IMR-90 (cell line): ENCODE measurements around the gene HNRNPH3. TPM values are rescaled to one million over a fixed set of nuclear protein-coding genes. Genes with fewer than 3 reads are reported as not detected.

Source experiments
- ATAC-seq: fragments of 200-7000 bp; cut with Tn5 transposase; 2 replicates; pipeline ENCODE4 v1.9.1; 2020; ENCODE audit warnings: low read depth, mild to moderate bottlenecking, moderate library complexity
- BruUV-seq: library from RNA; stranded (reverse); fragments of 400-500 nt; replicated peaks from 2 replicates; lab custom pipeline; 2021; lab: Mats Ljungman, UMichigan
- CTCF ChIA-PET: fragments of 300-600 bp; formaldehyde crosslinking; extraction: SDS; loops from one replicate; lab custom pipeline; 2021; ENCODE audit warnings: antibody characterized with exemption; lab: Yijun Ruan, JAX
- POLR2A ChIA-PET: fragments of 300-600 bp; sonication (Branson Sonifier 250); formaldehyde crosslinking; loops from one replicate; lab custom pipeline; 2022; ENCODE audit warnings: antibody characterized with exemption; ENCODE audit not compliant: unreplicated experiment; lab: Charles Lee
- DNase-seq: peaks from one replicate; pipeline ENCODE4 v3.0.0; 2013
- H2AFZ ChIP-seq: replicated peaks from 2 replicates; pipeline ENCODE3; 2013; ENCODE audit warnings: low read length, mild to moderate bottlenecking; ENCODE audit not compliant: poor library complexity
- H2AK5ac ChIP-seq: 2 replicates; pipeline ENCODE4 v1.6.1; 2013; ENCODE audit warnings: low read depth, low read length, inconsistent platforms
- H2AK9ac ChIP-seq: replicated peaks from 2 replicates; pipeline ENCODE3; 2013; ENCODE audit warnings: mild to moderate bottlenecking, low read depth, low read length, moderate library complexity; ENCODE audit not compliant: poor library complexity
- H2BK120ac ChIP-seq: 2 replicates; pipeline ENCODE4 v1.6.1; 2013; ENCODE audit warnings: low read depth, low read length, inconsistent platforms
- H2BK15ac ChIP-seq: 3 replicates; pipeline ENCODE4 v1.6.1; 2013; ENCODE audit warnings: low read depth, low read length, inconsistent platforms
- H2BK20ac ChIP-seq: 2 replicates; pipeline ENCODE4 v1.6.1; 2013; ENCODE audit warnings: low read depth, mild to moderate bottlenecking, inconsistent platforms, low read length, moderate library complexity
- H2BK5ac ChIP-seq: 2 replicates; pipeline ENCODE4 v1.6.1; 2013; ENCODE audit warnings: mild to moderate bottlenecking, low read depth, low read length, inconsistent platforms; ENCODE audit not compliant: poor library complexity, severe bottlenecking
- H3K14ac ChIP-seq: replicated peaks from 2 replicates; pipeline ENCODE4 v1.6.1; 2013; ENCODE audit warnings: low read depth, low read length, inconsistent platforms
- H3K18ac ChIP-seq: 2 replicates; pipeline ENCODE4 v1.6.1; 2013; ENCODE audit warnings: low read depth, low read length, control low read depth
- H3K23ac ChIP-seq: 2 replicates; pipeline ENCODE4 v1.6.1; 2013; ENCODE audit warnings: low read depth, low read length, inconsistent platforms
- H3K27ac ChIP-seq: 2 replicates; pipeline ENCODE4 v1.5.1; 2013; ENCODE audit warnings: mild to moderate bottlenecking, control low read depth, low read length; ENCODE audit not compliant: insufficient read depth
- H3K27me3 ChIP-seq: 2 replicates; pipeline ENCODE4 v1.6.1; 2013; ENCODE audit warnings: low read length; ENCODE audit not compliant: control insufficient read depth, insufficient read depth
- H3K36me3 ChIP-seq: 2 replicates; pipeline ENCODE4 v1.6.1; 2013; ENCODE audit warnings: low read length, mixed read lengths; ENCODE audit not compliant: control insufficient read depth, insufficient read depth
- H3K4ac ChIP-seq: 2 replicates; pipeline ENCODE4 v1.6.1; 2013; ENCODE audit warnings: low read depth, low read length, inconsistent platforms
- H3K4me1 ChIP-seq: 2 replicates; pipeline ENCODE4 v1.6.1; 2013; ENCODE audit warnings: low read length, mixed read lengths; ENCODE audit not compliant: control insufficient read depth, insufficient read depth
- H3K4me2 ChIP-seq: 2 replicates; pipeline ENCODE4 v1.6.1; 2013; ENCODE audit warnings: low read depth, mild to moderate bottlenecking, control low read depth, low read length, moderate library complexity
- H3K4me3 ChIP-seq: 2 replicates; pipeline ENCODE4 v1.5.1; 2013; ENCODE audit warnings: low read depth, mild to moderate bottlenecking, control low read depth, low read length, moderate library complexity; ENCODE audit not compliant: insufficient read depth
- H3K56ac ChIP-seq: 2 replicates; pipeline ENCODE4 v1.6.1; 2013; ENCODE audit warnings: low read length, inconsistent platforms; ENCODE audit not compliant: insufficient read depth; ENCODE audit errors: extremely low read depth
- H3K79me1 ChIP-seq, 2 experiments: 2 replicates each; pipeline ENCODE4 v1.6.1; 2013; ENCODE audit warnings: low read length in 2 of 2, inconsistent platforms in 1 of 2, low read depth in 1 of 2
- H3K9ac ChIP-seq: 2 replicates; pipeline ENCODE4 v1.6.1; 2013; ENCODE audit warnings: low read depth, low read length, control low read depth
- H3K9me1 ChIP-seq: 2 replicates; pipeline ENCODE4 v1.6.1; 2013; ENCODE audit warnings: low read length, inconsistent platforms; ENCODE audit not compliant: insufficient read depth
- H3K9me3 ChIP-seq: 2 replicates; pipeline ENCODE4 v1.6.1; 2013; ENCODE audit warnings: low read length; ENCODE audit not compliant: control insufficient read depth, insufficient read depth
- H4K20me1 ChIP-seq: 2 replicates; pipeline ENCODE4 v1.6.1; 2013; ENCODE audit warnings: low read length, inconsistent platforms; ENCODE audit not compliant: insufficient read depth
- H4K5ac ChIP-seq: 2 replicates; pipeline ENCODE4 v1.6.1; 2013; ENCODE audit warnings: mild to moderate bottlenecking, low read depth, low read length, control low read depth
- H4K8ac ChIP-seq, 2 experiments: 2 replicates each; pipeline ENCODE4 v1.6.1; 2013; ENCODE audit warnings: low read depth in 2 of 2, low read length in 2 of 2, control low read depth in 1 of 2, inconsistent platforms in 1 of 2
- H4K91ac ChIP-seq: 2 replicates; pipeline ENCODE4 v1.6.1; 2013; ENCODE audit warnings: low read depth, low read length, inconsistent platforms; ENCODE audit not compliant: insufficient read depth
- BHLHE40 ChIP-seq: fragments of 150-350 bp; IDR thresholded peaks from 2 replicates; pipeline ENCODE4 v1.6.1; 2016; ENCODE audit warnings: mild to moderate bottlenecking, low read depth, low read length
- CEBPB ChIP-seq: IDR thresholded peaks from 2 replicates; pipeline ENCODE4 v1.6.1; 2012; ENCODE audit warnings: low read depth, low read length, improper control_type of control experiment
- FOS ChIP-seq: fragments of 150-350 bp; IDR thresholded peaks from 2 replicates; pipeline ENCODE4 v1.6.1; 2016; ENCODE audit warnings: low read depth, low read length
- MXI1 ChIP-seq: IDR thresholded peaks from 2 replicates; pipeline ENCODE4 v1.6.1; 2012; ENCODE audit warnings: low read depth, mild to moderate bottlenecking, low read length, moderate library complexity, borderline replicate concordance
- RFX5 ChIP-seq: IDR thresholded peaks from 2 replicates; pipeline ENCODE4 v1.8.0; 2012; ENCODE audit warnings: low read depth, mild to moderate bottlenecking, low read length, moderate library complexity
- USF2 ChIP-seq: fragments of 150-350 bp; IDR thresholded peaks from 2 replicates; pipeline ENCODE4 v1.6.1; 2017; ENCODE audit warnings: mild to moderate bottlenecking, antibody characterized with exemption, low read length, low read depth
- WGBS, 2 experiments: methylation state at CpG; one replicate each; pipeline versions ENCODE4 v1.1.5 to v1.1.7; 2013; ENCODE audit warnings: missing lambda C conversion rate in 2 of 2; ENCODE audit not compliant: insufficient read length in 1 of 2; ENCODE audit errors: extremely low coverage in 2 of 2; 5-methylcytosine and 5-hydroxymethylcytosine counted together
- dilution Hi-C: fragments of 300-500 bp; cut with HindIII; formaldehyde crosslinking; loops from one replicate; pipeline ENCODE4 v1.14.3; 2018; ENCODE audit warnings: low sequenced_read_pairs; ENCODE audit not compliant: unreplicated experiment
- in situ Hi-C: fragments of 300-500 bp; cut with MboI; formaldehyde crosslinking; loops from 3 replicates; pipeline ENCODE4 v1.14.3; 2019; ENCODE audit warnings: low sequenced_read_pairs, inconsistent platforms, mixed read lengths
- intact Hi-C: fragments of 100-400 bp; cut with micrococcal nuclease; formaldehyde crosslinking; loops from 2 replicates; pipeline ENCODE4 v1.10.0; 2022
- polyA plus RNA-seq, 3 experiments: library from polyadenylated mRNA; depleted of rRNA; stranded (reverse); fragments of >200 nt; gene quantifications; 2 replicates each; pipeline ENCODE4 v1.2.3, GENCODE V29; 2012; ENCODE audit warnings: low replicate concordance in 1 of 3
- total RNA-seq: library from RNA; depleted of rRNA; stranded (reverse); fragments of >200 nt; gene quantifications from 2 replicates; pipeline ENCODE4 v1.2.3, GENCODE V29; 2012

HNRNPH3 gene
- total and polyA plus RNA-seq, 2 of the 4 experiments (the other 2 are of a cell fraction) = 10.6 to 142 TPM

GRCh38 chr10:68327889-68328786, 3.7 kb upstream of the HNRNPH3 start:
- Histone ChIP-seq H2BK5ac (peak overlapping the region; percentile 87), H4K91ac (peak overlapping the region; percentile 5; the same call in 1 of the 2 replicates), H2AK9ac (no peak overlapping the region), H2AFZ (peak overlapping the region; percentile 26), H2AK5ac (no peak overlapping the region), H3K9me3 (no peaks in the 10 kb centered on the region), H3K23ac (peak overlapping the region; percentile 54; the same call in 1 of the 2 replicates), H3K79me1 (peaks cover 4 to 25% of the 10 kb centered on the region in 2 experiments; a peak in 3 of 4 replicates), H3K14ac (peak overlapping the region; percentile 47), H3K4me2 (peak overlapping the region; percentile 76), H3K9ac (no peak overlapping the region; the same call in 1 of the 2 replicates), H3K27me3 (no peaks in the 10 kb centered on the region), H3K18ac (peak overlapping the region; percentile 68; the same call in 1 of the 2 replicates), H4K8ac (peak overlapping the region; percentile 28 to 83; a peak in 3 of 4 replicates), H3K4ac (peak overlapping the region; percentile 55; the same call in 1 of the 2 replicates), H4K20me1 (peaks cover 6% of the 10 kb centered on the region; the same call in 1 of the 2 replicates), H2BK20ac (peak overlapping the region; percentile 54), H4K5ac (peak overlapping the region; percentile 65), H2BK120ac (peak overlapping the region; percentile 50), H3K4me3 (no peak overlapping the region), H3K4me1 (peaks cover 10% of the 10 kb centered on the region), H3K36me3 (no peaks in the 10 kb centered on the region), H2BK15ac (peak overlapping the region; percentile 18; the same call in 1 of the 3 replicates), H3K9me1 (peaks cover 4% of the 10 kb centered on the region; the same call in 1 of the 2 replicates), H3K27ac (peak overlapping the region; percentile 65; the same call in 1 of the 2 replicates), H3K56ac (peak overlapping the region; percentile 66; the same call in 1 of the 2 replicates)
- ChIA-PET CTCF (interaction anchor here (1.0 kb wide), 1 partner anchor 26 kb away, joined by 3 read pairs; no protein-coding TSS in a partner anchor), POLR2A (no interaction called here)
- in situ Hi-C loops (no loop called here), intact Hi-C loops (no loop called here), dilution Hi-C loops (no loop called here)
- BruUV-seq = no TSS peak
- DNase-seq (peak; percentile 60), ATAC-seq (no peak)
- TF ChIP-seq CEBPB (peak; percentile 72), RFX5 (no peak), BHLHE40 (peak; percentile 18; the same call in 1 of the 2 replicates), MXI1 (no peak), USF2 (peak; percentile 94), FOS (peak; percentile 5; the same call in 1 of the 2 replicates)
- WGBS, 2 experiments = no CpG with 5 or more reads among the region's 4 CpGs
